GM18520 (cell line): Measurements from ENCODE around the gene TMEM234.

Source experiments
- ATAC-seq: cut with Tn5 transposase; IDR thresholded peaks from one replicate; pipeline ENCODE4 v1.9.1; 2021; ENCODE audit not compliant: unreplicated experiment

TMEM234 gene

DNA sequence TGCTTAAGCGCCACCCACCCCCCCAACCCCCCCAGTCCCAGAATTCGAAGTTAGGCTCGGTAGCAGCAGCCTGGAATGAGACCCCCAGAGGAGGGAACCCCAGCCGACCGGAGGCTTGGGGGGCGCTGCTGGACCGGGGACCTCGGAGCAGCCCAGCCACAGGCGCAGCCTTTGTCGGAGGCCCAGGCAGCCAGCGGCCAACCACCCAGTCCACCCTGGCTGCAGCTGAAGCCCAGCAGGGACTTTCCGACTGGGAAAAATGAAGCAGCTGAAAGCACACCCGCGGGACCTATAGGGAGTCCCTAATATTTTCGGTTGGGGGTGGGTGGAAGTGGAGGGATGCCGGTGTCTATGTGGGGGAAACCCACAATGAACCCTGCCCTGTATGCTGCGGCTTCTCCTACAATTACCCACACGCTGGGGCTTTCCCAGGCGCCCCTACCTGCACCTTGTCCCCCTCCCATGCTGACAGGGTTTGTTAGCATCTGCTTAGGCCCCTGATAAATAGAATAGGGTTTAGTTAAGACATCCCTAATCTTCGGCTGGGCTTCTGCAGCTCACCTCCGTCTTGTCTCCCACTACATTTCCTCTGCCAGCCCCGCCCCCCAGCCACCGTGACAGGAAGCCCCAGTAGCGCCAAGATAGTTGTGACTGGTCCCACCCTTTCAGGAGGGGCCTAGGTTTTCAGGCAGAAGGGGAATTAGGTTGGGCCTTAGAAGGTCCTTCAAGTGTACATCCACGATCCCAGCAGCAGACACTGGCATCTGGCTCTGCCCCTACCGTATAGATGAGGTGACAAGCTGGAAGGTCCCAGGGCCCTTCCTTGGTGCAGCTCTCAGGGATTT lies 20.9 kb downstream of the TMEM234 start:
- ATAC-seq, result no peak

DNA sequence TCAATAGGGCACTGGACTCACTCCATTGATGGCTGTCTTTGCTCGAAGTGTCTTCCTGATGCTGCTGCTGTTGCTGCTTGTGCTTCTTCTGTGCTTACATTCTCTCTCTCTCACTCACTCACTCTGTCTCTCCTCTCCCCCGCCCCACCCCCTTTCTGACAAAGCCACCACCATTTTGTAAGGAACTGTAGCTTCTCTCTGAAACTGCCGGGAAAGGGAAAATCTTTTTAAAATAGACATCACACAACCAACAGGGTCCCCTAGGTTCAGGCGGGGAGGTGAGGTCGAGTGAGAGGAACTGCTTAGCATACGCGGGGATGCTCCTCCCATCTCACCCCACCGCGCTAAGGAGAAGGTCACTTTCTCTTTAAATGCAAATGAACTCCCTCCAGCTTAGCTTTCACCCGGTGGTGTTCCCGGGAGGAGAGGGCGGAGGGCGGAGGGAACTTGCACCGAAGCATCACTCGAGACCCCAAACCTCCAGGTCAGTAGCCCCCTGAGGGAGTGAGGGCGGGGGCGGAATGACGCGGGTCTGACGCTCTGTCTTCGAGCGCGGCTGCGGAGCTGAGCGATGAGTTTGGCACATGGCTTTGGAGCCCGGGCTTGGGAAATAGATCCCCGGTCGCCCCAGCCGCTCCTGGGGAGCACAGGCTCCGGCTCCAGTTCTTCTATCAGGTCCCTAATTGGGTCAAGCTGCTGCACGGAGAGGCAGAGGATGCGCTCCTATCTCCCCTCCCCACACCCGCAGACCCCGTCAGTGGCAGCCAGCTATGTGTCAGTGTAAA lies 21.7 kb downstream of the TMEM234 start, which contains the start of gene CCDC28B:
CCDC28B (plus strand) TSS at position 370 of the 785 bp plus-strand sequence. CDS start 1,341 bp downstream, outside the sequence.
- ATAC-seq, result no peak

DNA sequence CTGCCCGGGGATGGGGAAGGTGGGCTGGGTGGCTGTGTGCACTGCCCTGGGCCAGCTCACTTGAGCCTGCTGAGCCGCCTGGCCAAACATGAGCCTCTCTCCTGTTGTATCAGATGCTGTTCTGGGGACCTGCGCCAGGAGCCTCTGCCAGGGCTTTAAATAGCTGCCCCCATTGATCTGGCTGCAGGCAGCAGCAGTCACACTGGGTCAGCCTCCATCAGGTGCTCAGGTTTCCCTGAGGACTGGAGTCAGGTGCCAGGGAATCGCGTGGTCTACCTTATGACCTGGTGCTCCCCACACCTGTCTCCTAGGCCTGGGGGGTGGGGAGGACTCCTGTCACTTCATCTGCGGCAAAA lies 22.5 kb downstream of the TMEM234 start:
- no peak for ATAC-seq

DNA sequence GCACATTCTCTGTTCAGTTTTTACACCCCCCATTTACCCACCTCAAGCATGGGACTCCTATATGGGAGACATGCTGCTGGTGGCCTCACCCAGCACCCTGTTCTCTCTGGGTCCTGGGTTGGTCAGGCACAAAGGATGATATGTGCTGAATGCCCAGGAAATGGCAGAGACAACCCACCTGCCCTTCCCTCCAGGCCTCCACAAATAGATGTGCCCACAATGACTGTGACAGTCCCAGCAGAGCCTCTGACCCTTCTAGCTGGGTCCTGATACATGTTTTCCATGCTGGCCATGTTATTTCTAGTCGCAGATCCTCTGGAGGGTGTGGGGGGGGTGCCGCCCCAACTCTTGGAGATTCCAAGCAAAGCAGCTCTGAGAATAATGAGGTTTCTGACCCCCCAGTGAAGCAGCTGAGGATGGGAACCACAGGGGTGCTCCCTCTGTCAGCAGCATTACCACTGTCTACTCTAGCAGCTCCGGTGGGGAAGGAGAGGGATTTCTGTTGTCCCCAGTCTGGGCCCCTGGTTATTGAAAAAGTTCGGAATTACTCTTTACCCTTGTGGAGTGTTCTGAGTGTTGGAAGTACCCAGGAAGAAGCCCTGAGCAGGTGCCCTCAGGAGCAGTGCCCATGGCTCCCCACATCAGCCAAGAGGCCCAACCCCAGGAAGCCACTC lies 23.0 kb downstream of the TMEM234 start:
- no peak for ATAC-seq

DNA sequence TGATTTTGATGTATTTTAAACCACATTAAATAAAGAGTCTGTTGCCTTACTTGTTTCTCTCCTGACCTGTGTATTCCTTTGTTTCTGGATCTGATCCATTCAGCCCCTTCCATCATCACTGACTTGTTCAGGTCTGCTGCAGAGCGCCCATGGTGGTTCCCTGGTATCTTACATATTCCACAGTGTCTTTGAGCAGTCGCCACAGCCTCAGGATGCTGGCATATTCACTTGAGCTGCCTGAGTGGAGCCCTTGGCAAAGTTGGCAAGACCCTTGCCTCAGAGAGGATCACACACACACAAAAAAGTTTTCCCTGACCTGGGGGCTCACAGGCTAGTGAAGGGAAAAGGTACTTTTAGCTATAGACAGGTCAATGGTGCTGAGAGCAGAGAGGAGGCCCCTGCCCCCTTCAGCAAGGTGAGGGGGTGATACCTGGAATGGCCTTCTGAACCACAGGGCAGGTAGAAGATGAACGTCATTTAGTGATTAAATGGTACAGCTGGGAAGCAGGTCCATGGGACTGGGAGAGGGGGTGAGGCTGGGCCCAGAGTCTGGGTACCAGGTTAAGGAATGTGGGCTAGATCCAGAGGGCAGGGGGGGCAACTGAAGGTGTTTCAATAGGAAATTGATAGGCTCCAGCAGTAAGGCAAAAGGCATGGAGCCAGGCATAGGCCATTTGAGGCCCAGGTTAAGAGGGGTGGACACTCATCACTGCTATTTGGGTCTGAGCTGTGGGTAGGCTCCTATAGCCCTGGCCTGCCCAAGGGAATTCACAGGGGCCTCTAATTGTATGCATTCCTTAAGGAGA lies 23.7 kb downstream of the TMEM234 start:
- ATAC-seq, result no peak

DNA sequence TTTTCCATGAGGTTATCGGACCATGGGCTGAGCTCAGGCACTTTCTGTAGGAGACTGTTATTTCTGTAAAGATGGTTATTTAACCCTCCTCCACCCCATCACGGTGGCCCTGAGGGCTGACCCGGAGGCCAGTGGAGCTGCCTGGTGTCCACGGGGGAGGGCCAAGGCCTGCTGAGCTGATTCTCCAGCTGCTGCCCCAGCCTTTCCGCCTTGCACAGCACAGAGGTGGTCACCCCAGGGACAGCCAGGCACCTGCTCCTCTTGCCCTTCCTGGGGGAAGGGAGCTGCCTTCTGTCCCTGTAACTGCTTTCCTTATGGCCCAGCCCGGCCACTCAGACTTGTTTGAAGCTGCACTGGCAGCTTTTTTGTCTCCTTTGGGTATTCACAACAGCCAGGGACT lies 24.3 kb downstream of the TMEM234 start:
- no peak for ATAC-seq

DNA sequence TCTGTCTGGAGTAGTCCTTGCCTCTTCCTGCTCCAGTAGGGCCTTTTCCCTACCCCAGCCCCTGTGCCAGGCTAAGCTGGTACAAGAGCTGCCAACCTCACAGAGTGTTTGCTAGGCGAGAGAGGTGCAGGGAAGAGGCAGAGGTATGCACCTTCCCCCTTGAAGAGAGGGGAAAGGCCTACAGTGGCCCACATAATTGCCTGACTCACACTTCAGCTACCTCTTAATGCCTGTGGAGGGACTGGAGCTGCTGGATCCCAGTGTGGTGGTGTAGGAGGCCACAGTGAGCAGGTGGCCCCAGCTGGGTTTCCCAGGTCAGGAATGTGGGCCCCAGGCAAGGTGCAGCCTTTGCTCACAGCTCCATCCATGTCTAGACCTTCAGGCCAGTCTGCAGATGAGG lies 25.1 kb downstream of the TMEM234 start:
- no peak for ATAC-seq

DNA sequence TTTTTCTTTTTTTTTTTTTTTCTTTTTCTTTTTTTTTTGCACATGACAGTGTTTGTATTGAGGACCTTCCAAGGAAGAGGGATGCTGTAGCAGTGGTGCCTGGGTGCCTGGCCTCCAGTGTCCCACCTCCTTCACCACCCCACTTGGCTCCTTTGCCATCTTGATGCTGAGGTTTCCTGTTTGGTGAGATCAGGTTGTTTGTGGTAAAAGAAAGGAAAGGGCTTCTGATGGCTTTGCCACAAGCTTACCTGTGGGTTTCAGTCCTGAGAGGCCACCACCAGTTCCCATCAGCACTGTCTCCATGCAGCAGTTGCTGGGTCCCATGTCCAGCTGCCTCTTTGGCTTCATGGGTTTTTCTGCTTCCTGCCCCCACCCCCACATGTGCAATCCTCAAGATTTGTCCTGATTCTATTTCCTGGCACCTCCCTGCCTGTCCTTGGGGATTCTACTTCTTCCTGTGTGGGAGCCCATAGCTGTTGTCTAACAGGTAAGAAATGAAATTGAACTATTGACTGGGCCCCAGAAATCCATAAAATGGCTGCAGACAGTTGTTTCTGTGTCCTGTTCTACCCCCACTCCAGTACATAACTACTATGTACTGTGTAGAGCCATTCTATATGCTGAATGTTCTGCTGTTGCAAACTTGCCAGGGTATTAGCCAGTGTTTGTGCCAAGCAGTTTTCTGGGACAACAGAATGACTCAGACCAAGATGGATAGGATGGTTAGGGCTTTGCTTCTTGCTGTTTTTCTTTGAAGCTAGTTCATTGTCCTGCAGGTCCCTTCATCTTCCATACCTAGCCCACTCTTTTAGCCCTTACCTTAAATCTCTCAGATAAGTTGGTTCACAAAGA lies 26.0 kb downstream of the TMEM234 start:
- no peak for ATAC-seq

DNA sequence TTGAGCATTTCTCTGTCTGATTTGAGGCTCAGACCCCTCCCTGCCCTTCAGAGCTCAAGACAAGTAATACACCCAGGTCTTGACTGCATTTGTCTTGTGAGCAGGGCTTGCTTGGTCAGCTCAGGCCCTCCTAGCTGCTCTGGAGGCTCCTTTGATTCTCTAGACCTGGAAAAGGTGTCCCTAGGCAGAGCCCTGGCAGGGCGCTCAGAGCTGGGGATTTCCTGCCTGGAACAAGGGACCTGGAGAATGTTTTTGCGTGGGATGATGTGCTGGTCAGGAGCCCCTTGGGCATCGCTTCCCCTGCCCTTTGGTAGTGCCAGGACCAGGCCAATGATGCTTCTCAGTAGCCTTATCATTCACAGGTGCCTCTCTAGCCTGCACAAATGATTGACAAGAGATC lies 26.6 kb downstream of the TMEM234 start:
- no peak for ATAC-seq

DNA sequence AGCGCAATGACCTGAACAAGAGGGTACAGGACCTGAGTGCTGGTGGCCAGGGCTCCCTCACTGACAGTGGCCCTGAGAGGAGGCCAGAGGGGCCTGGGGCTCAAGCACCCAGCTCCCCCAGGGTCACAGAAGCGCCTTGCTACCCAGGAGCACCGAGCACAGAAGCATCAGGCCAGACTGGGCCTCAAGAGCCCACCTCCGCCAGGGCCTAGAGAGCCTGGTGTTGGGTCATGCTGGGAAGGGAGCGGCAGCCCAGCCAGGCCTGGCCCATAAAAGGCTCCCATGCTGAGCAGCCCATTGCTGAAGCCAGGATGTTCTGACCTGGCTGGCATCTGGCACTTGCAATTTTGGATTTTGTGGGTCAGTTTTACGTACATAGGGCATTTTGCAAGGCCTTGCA lies 27.2 kb downstream of the TMEM234 start:
- ATAC-seq, result no peak

DNA sequence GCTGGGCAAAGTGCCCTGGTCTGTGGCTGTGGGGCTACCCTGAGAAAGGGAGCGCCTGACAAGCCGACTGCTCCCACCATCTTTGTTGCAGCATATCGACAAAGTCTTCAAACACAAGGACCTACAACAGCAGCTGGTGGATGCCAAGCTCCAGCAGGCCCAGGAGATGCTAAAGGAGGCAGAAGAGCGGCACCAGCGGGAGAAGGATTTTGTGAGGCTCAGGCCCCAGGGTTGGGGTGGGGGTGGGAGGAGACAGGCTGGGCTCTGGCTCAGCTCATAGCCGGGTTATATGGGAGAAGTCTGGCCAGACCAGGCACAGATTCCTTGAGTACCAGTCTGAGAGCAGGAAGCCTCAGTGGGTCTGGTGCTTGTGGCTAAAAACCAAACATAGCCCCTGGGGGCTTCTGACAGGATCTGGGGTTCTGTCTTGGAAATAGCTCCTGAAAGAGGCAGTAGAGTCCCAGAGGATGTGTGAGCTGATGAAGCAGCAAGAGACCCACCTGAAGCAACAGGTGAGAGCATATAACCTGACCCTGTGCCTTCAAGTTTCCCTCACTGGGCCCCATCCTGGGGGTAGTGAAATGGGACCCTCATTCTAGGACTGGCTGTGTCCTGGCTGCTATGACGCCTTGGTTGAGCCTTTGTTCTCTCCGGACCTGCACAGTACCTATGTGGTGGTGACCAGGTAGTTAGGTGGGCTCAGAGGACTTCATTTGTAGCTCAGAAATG lies 29.8 kb downstream of the TMEM234 start:
- no peak for ATAC-seq

DNA sequence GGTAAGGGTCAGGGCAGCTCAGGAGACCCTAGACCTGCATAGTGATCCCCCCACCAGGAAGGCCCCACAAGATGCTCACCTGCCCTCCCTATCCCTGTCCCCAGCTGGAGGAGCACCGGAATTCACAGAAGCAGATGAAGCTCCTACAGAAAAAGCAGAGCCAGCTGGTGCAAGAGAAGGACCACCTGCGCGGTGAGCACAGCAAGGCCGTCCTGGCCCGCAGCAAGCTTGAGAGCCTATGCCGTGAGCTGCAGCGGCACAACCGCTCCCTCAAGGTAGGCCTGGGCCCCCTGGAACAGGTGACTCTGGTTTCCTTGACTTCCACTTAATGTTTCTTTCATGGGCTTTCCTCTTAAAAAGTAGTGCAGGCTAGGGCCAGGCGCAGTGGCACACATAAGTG lies 34.3 kb downstream of the TMEM234 start:
- ATAC-seq, result no peak

DNA sequence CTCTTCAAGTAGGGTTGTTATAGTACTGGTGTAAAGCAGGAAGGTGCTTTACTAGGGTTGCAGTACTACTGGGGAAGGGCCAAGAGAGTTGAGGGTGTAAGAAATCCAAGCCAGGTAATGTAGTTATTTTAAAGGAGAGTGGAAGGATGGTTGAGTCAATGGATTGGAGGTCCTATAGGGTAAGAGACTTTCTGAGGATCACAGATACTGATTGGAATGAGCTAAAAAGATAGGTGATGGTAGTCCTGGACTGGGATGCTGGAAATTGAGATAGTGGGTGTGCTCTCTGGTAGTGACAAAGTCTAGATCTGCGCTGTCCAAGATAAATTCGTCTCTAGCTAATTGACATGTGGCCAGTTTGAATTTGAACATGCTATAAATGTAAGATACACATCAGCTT lies 35.7 kb downstream of the TMEM234 start:
- ATAC-seq, result no peak

DNA sequence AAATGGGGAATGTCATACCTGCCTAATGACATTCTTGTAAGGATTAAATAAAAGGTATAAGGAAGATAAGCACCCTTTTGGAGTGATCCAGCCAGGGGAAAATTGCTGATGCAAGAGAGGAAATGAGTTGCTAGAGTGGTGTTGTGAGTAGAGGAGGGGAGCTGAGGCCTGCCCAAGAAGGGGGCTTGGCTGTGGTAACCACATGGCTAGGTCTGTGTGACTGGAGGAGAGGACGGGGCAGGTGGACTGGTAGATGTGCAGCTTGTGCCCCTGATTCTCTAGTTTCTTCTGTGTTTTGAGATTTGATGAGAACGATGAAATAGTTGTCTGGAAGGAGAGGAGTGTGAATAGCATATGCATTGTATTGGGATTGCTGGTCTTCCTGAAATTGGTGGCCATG lies 36.1 kb downstream of the TMEM234 start:
- no peak for ATAC-seq

DNA sequence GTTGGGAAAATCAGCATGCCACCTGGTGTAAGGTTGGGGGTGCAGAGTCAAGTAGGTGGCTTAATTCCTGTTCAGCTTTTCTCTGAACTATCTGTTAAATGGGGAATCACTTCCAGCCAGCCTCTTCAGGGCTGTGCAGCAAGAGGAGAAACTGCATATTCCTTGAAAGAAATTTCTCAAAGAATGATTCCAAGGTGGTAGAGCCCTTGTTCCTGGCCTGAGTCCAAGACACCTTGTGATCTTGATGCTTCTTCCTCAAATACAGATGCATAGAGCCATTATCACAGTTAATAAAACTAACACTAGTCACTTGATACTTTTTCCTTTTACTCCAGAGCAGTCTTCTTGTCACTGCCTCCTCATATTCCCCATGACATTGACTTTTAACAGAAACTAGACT lies 37.5 kb downstream of the TMEM234 start:
- no peak for ATAC-seq

DNA sequence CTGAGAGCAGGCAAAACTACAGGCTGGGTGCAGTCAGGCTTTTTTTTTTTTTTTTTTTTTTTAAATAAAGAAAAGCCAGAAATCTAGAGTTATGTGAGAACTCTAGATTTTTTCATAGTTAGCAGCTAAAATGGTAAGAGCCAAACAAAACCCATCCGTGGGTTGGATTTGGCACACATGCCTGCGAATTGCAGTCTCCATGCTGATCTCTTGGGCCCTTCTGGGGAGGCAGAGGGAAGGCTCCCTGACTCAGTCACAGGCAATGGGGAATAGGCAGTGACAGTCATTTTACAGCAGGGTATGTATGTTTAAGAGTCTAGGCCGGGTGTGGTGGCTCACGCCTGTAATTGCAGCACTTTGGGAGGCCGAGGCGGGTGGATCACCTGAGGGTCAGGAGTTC lies 40.1 kb downstream of the TMEM234 start:
- ATAC-seq, result no peak

DNA sequence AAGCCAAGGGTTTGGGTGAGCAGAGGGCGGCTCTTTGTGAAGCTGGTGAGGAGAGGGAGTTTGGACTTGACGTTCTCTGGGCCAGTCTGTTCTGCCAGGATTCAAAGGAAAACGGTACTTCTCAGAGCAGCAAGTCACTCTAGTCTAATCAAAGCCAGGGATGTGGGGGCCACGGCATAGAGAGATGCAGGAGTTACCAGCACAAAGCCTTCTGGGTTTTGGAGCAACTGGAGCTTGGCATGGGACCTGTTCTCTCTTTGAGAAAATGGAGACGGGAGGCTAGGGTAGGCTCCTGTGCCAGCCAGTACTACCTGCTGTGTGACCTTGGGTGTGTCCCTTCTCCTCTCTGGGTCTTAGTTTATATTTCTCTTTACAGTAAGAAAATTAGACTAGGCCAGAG lies 40.6 kb downstream of the TMEM234 start:
- no peak for ATAC-seq

DNA sequence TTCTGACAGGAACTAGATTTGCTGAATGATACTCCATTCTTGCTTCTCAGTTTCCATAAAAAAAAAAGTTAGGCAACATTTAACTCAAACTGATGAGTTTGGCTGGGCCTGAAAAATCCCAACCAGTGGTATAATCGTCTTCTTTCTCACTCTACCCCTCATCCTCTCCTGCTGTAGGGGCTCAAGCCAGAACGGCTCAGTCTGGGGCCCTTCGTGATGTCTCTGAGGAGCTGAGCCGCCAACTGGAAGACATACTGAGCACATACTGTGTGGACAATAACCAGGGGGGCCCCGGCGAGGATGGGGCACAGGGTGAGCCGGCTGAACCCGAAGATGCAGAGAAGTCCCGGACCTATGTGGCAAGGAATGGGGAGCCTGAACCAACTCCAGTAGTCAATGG lies 41.1 kb downstream of the TMEM234 start:
- no peak for ATAC-seq
